NCI-H1105 treated with DMSO at 0.1 percent for 48 hours (cell line): ENCODE results near the gene ASIC2.

ENCODE experiments used
- DNase-seq: peaks from one replicate; lab custom pipeline; 2025; lab: John Stamatoyannopoulos, UW

Gene ASIC2

GRCh38 chr17:33243732-33244131 is 49.4 kb downstream of the ASIC2 start:
- DNase-seq: no peak

GRCh38 chr17:33242375-33243124 is 50.5 kb downstream of the ASIC2 start:
- DNase-seq: no peak

- no peak for DNase-seq
These were observed 51.7 kb downstream of the ASIC2 start for GRCh38 chr17:33241390-33241789.

GRCh38 chr17:33240362-33240761 is 52.7 kb downstream of the ASIC2 start:
- DNase-seq: peak; percentile 1

- no peak for DNase-seq
These were observed 53.4 kb downstream of the ASIC2 start for GRCh38 chr17:33239702-33240101.

GRCh38 chr17:33234930-33235685 is 58.0 kb downstream of the ASIC2 start:
- no peak for DNase-seq

GRCh38 chr17:33234233-33234632 is 58.9 kb downstream of the ASIC2 start:
- no peak for DNase-seq

GRCh38 chr17:33233811-33234177 is 59.3 kb downstream of the ASIC2 start:
- DNase-seq: no peak

- no peak for DNase-seq
These were observed 63.6 kb downstream of the ASIC2 start for GRCh38 chr17:33229499-33229898.

- DNase-seq: no peak
These were observed 64.1 kb downstream of the ASIC2 start for GRCh38 chr17:33229028-33229427.

- DNase-seq: no peak
These were observed 64.5 kb downstream of the ASIC2 start for GRCh38 chr17:33228548-33228947.

- no peak for DNase-seq
These were observed 65.2 kb downstream of the ASIC2 start for GRCh38 chr17:33227911-33228310.

GRCh38 chr17:33225994-33226393 is 67.1 kb downstream of the ASIC2 start:
- DNase-seq: no peak

- no peak for DNase-seq
These were observed 67.6 kb downstream of the ASIC2 start for GRCh38 chr17:33225509-33225908.

GRCh38 chr17:33220036-33220435 is 73.1 kb downstream of the ASIC2 start:
- DNase-seq: no peak

GRCh38 chr17:33218698-33219601 is 74.1 kb downstream of the ASIC2 start:
- no peak for DNase-seq

- no peak for DNase-seq
These were observed 75.2 kb downstream of the ASIC2 start for GRCh38 chr17:33217891-33218290.

- DNase-seq: no peak
These were observed 78.1 kb downstream of the ASIC2 start for GRCh38 chr17:33214996-33215395.

GRCh38 chr17:33210285-33210684 is 82.8 kb downstream of the ASIC2 start:
- no peak for DNase-seq

GRCh38 chr17:33209671-33210070 is 83.4 kb downstream of the ASIC2 start:
- DNase-seq: no peak

- DNase-seq: no peak
These were observed 85.9 kb downstream of the ASIC2 start for GRCh38 chr17:33207231-33207630.

- DNase-seq: no peak
These were observed 87.5 kb downstream of the ASIC2 start for GRCh38 chr17:33205552-33205951.

GRCh38 chr17:33204701-33205100 is 88.4 kb downstream of the ASIC2 start:
- no peak for DNase-seq
